H1 (cell line): Measurements from ENCODE around the gene IGBP1. TPM values are rescaled to one million over a fixed set of nuclear protein-coding genes. Genes with fewer than 3 reads are reported as not detected.

Source experiments
- CHD7 ChIP-seq: fragments of 300-600 bp; sonication (generic); IDR thresholded peaks from 2 replicates; pipeline ENCODE4 v1.7.1; 2012; ENCODE audit warnings: low read length, moderate library complexity, mild to moderate bottlenecking, inconsistent platforms; ENCODE audit not compliant: insufficient replicate concordance
- E2F6 ChIP-seq: IDR thresholded peaks from 2 replicates; pipeline ENCODE4 v1.6.1; 2012; ENCODE audit warnings: inconsistent platforms
- FOSL1 ChIP-seq: IDR thresholded peaks from 2 replicates; pipeline ENCODE4 v1.6.1; 2011; ENCODE audit warnings: mild to moderate bottlenecking, low read depth, low read length, moderate library complexity; ENCODE audit not compliant: insufficient read depth
- RBBP5 ChIP-seq: IDR thresholded peaks from 2 replicates; pipeline ENCODE4 v1.7.1; 2012; ENCODE audit warnings: low read depth, mild to moderate bottlenecking, inconsistent platforms, low read length, moderate library complexity, borderline replicate concordance
- SIN3A ChIP-seq, 2 experiments: IDR thresholded peaks in 1 of 2; conservative IDR thresholded peaks in 1 of 2; 2 replicates each; pipeline ENCODE4 v1.6.1; 2011 to 2012; ENCODE audit warnings: low read length in 2 of 2, improper control_type of control experiment in 1 of 2, low read depth in 1 of 2, mild to moderate bottlenecking in 1 of 2
- TAF1 ChIP-seq: IDR thresholded peaks from 2 replicates; pipeline ENCODE4 v1.6.1; 2011; ENCODE audit warnings: mild to moderate bottlenecking, low read depth, low read length
- TAF7 ChIP-seq: optimal IDR thresholded peaks from 2 replicates; pipeline ENCODE3; 2011; ENCODE audit warnings: low read depth, mild to moderate bottlenecking, inconsistent platforms, low read length, moderate library complexity, borderline replicate concordance
- polyA plus RNA-seq, 7 experiments: library from polyadenylated mRNA; depleted of rRNA in 3 of 7; stranded (reverse) in 5 of 7; unstranded in 2 of 7; fragments of >200 nt in 5 of 7; fragments of 200-250 nt in 2 of 7; gene quantifications; 1 replicate in 5 of 7; 2 replicates in 1 of 7; 4 replicates in 1 of 7; pipeline versions ENCODE4 v1.2.1 to v1.2.3, GENCODE V29; 2011 to 2013; ENCODE audit warnings: missing spikeins in 2 of 7, mixed read lengths in 2 of 7
- total RNA-seq: library from RNA; stranded (reverse); fragmentation: NEBNext Ultra II Directional; extraction: Animal tissue kit (Norgen Biotek cat#: 25700); gene quantifications from 2 replicates; pipeline ENCODE4 v1.2.1, GENCODE V29; 2021

Gene IGBP1
- total and polyA plus RNA-seq, 2 of the 8 experiments (the other 6 are each of a cell fraction or from before 2014, with no cell fraction given): 41.3 to 45.4 TPM

GRCh38 chrX:70168238-70169188, 35.3 kb downstream of the IGBP1 start (continued):
- TF ChIP-seq TAF7 (no peak), TAF1 (peak; percentile 23; the same call in 1 of the 2 replicates), RBBP5 (no peak), CHD7 (no peak), FOSL1 (0 out of 2 replicates have a peak, but pooled peaks have one; percentile 56), E2F6 (no peak), SIN3A (conservative IDR thresholded peaks at IDR 0.05 in 1 of 2, IDR thresholded peaks at IDR 0.05 in 1 of 2; ENCODE audit: low read depth in 1 of 2, low read length in 2 of 2) (no peak)
